GM23338 (cell line): ENCODE measurements around the gene PRPSAP1. TPM values are rescaled to one million over a fixed set of nuclear protein-coding genes. Genes with fewer than 3 reads are reported as not detected.
A peak's percentile ranks its signal among the peaks of the same experiment; 100 is the strongest.

ENCODE experiments used
- ATAC-seq: fragments of 200-7000 bp; cut with Tn5 transposase; 3 replicates; pipeline ENCODE4 v1.9.1; 2020
- DNase-seq: peaks from one replicate; pipeline ENCODE4 v3.0.0-alpha.2; 2015; ENCODE audit warnings: low spot score
- H2AFZ ChIP-seq: fragments of 200-600 bp; sonication (generic); 2 replicates; pipeline ENCODE4 v1.8.0; 2016; ENCODE audit warnings: antibody characterized with exemption, mild to moderate bottlenecking, moderate library complexity
- H3F3A ChIP-seq: fragments of 200-600 bp; sonication (generic); replicated peaks from 2 replicates; pipeline ENCODE4 v1.8.0; 2017; ENCODE audit warnings: antibody characterized with exemption, mixed run types, low read depth
- H3K27ac ChIP-seq: fragments of 200-600 bp; sonication (generic); 2 replicates; pipeline ENCODE4 v1.6.1; 2016; ENCODE audit warnings: low read depth
- H3K27me3 ChIP-seq: fragments of 200-600 bp; sonication (generic); 2 replicates; pipeline ENCODE4 v1.8.0; 2016; ENCODE audit warnings: mild to moderate bottlenecking, mixed run types, moderate library complexity; ENCODE audit not compliant: insufficient read depth
- H3K36me3 ChIP-seq: fragments of 200-600 bp; sonication (generic); 2 replicates; pipeline ENCODE4 v1.8.0; 2016; ENCODE audit warnings: mild to moderate bottlenecking; ENCODE audit not compliant: insufficient read depth
- H3K4me1 ChIP-seq: fragments of 200-600 bp; sonication (generic); 2 replicates; pipeline ENCODE4 v1.8.0; 2016; ENCODE audit warnings: mild to moderate bottlenecking, moderate library complexity; ENCODE audit not compliant: insufficient read depth
- H3K4me2 ChIP-seq: fragments of 200-600 bp; sonication (generic); 2 replicates; pipeline ENCODE4 v1.7.1; 2017; ENCODE audit warnings: mixed run types
- H3K4me3 ChIP-seq: fragments of 200-600 bp; sonication (generic); 2 replicates; pipeline ENCODE4 v1.6.1; 2016; ENCODE audit warnings: mixed run types
- H3K79me2 ChIP-seq: fragments of 200-600 bp; sonication (generic); replicated peaks from 2 replicates; pipeline ENCODE4 v1.8.0; 2017; ENCODE audit warnings: mild to moderate bottlenecking; ENCODE audit not compliant: insufficient read depth
- H3K9me2 ChIP-seq: fragments of 200-600 bp; sonication (generic); 2 replicates; pipeline ENCODE4 v1.8.0; 2017; ENCODE audit not compliant: insufficient read depth
- H4K20me1 ChIP-seq: fragments of 200-600 bp; sonication (generic); replicated peaks from 2 replicates; pipeline ENCODE4 v1.8.0; 2017; ENCODE audit warnings: mild to moderate bottlenecking; ENCODE audit not compliant: insufficient read depth
- H3K27ac Mint-ChIP-seq: 2 replicates; pipeline ENCODE4 v1.8.0; 2020; ENCODE audit warnings: inconsistent platforms, mild to moderate bottlenecking, moderate library complexity, mixed read lengths
- H3K27me3 Mint-ChIP-seq: 3 replicates; pipeline ENCODE4 v1.8.0; 2022; ENCODE audit warnings: low read depth, mild to moderate bottlenecking, moderate library complexity, mixed read lengths, inconsistent platforms; ENCODE audit not compliant: insufficient read depth, poor library complexity
- H3K36me3 Mint-ChIP-seq: 3 replicates; pipeline ENCODE4 v1.8.0; 2021; ENCODE audit warnings: low read depth, mild to moderate bottlenecking, inconsistent platforms, moderate library complexity, mixed read lengths
- H3K4me1 Mint-ChIP-seq: 3 replicates; pipeline ENCODE4 v1.8.0; 2020; ENCODE audit warnings: mild to moderate bottlenecking, inconsistent platforms, mixed read lengths
- H3K4me3 Mint-ChIP-seq: 3 replicates; pipeline ENCODE4 v1.8.0; 2021; ENCODE audit warnings: moderate library complexity, mild to moderate bottlenecking, inconsistent platforms, mixed read lengths
- H3K9me3 Mint-ChIP-seq: 3 replicates; pipeline ENCODE4 v1.8.0; 2020; ENCODE audit warnings: moderate library complexity, mild to moderate bottlenecking, inconsistent platforms, mixed read lengths
- CREB1 ChIP-seq: fragments of 250-450 bp; sonication (Bioruptor Pico); IDR thresholded peaks from 2 replicates; pipeline ENCODE4 v1.5.0; 2020; ENCODE audit warnings: low read depth, mild to moderate bottlenecking, moderate library complexity
- CTCF ChIP-seq, 2 experiments: fragments of 200-600 bp in 1 of 2; sonication (generic) in 1 of 2; conservative IDR thresholded peaks; 2 replicates each; pipeline versions ENCODE4 v1.5.1 to v1.6.1; 2016 to 2017; ENCODE audit warnings: antibody characterized with exemption in 2 of 2, low read depth in 2 of 2, mild to moderate bottlenecking in 2 of 2, moderate library complexity in 1 of 2
- ETS1 ChIP-seq: IDR thresholded peaks from 2 replicates; pipeline ENCODE4 v1.6.1; 2016; ENCODE audit warnings: antibody characterized with exemption
- NANOG ChIP-seq: IDR thresholded peaks from 2 replicates; pipeline ENCODE4 v1.6.1; 2016; ENCODE audit warnings: antibody characterized with exemption, borderline replicate concordance
- POLR2AphosphoS5 ChIP-seq: IDR thresholded peaks from 2 replicates; pipeline ENCODE4 v1.6.1; 2016; ENCODE audit warnings: antibody characterized with exemption, low read depth
- STAT1 ChIP-seq: IDR thresholded peaks from one replicate; pipeline ENCODE4 v1.6.1; 2016; ENCODE audit warnings: antibody characterized with exemption; ENCODE audit not compliant: unreplicated experiment
- ZNF331 ChIP-seq: fragments of 250-450 bp; sonication (Bioruptor Pico); IDR thresholded peaks from 2 replicates; pipeline ENCODE4 v1.5.0; 2020; ENCODE audit warnings: low read depth, mild to moderate bottlenecking, moderate library complexity
- polyA plus RNA-seq: library from polyadenylated mRNA; unstranded; fragments of >200 nt; fragmentation: Nextera tagmentation; extraction: Ambion mirVana; gene quantifications from 2 replicates; pipeline ENCODE4 v1.2.1, GENCODE V29; 2016
- total RNA-seq: library from RNA; depleted of rRNA; stranded (reverse); fragments of >200 nt; shearing (Covaris generic); gene quantifications from 2 replicates; pipeline ENCODE4 v1.2.3, GENCODE V29; 2014

PRPSAP1 gene
- total and polyA plus RNA-seq, 2 experiments from 2014 or later = 39.5 to 58.8 TPM

GRCh38 chr17:76275382-76276068, 78.2 kb downstream of the PRPSAP1 start:
- Histone ChIP-seq H3K4me3 (no peak overlapping the region), H3K4me1 (peaks cover 10% of the 10 kb centered on the region), H2AFZ (no peak overlapping the region), H3K4me2 (no peak overlapping the region), H3K27me3 (no peaks in the 10 kb centered on the region), H3K79me2 (no peaks in the 10 kb centered on the region), H3K9me2 (no peaks in the 10 kb centered on the region), H3K36me3 (no peaks in the 10 kb centered on the region), H4K20me1 (no peaks in the 10 kb centered on the region), H3F3A (peaks cover 3% of the 10 kb centered on the region; the same call in 1 of the 2 replicates), H3K27ac (no peak overlapping the region)
- Mint-ChIP-seq H3K9me3 (no peaks in the 10 kb centered on the region), H3K36me3 (no peaks in the 10 kb centered on the region; the same call in 2 of the 3 replicates), H3K4me3 (no peak overlapping the region), H3K27ac (no peak overlapping the region), H3K27me3 (peaks cover 16% of the 10 kb centered on the region), H3K4me1 (peaks cover 17% of the 10 kb centered on the region; the same call in 2 of the 3 replicates)
- ATAC-seq (no peak), DNase-seq (no peak)
- TF ChIP-seq ETS1 = no peak
- no peak for TF ChIP-seq NANOG

- Histone ChIP-seq H3K27me3 (no peaks in the 10 kb centered on the region), H3K4me2 (no peak overlapping the region), H3K4me3 (no peak overlapping the region), H3K9me2 (no peaks in the 10 kb centered on the region), H3K36me3 (no peaks in the 10 kb centered on the region), H3K27ac (no peak overlapping the region), H3F3A (peaks cover 3% of the 10 kb centered on the region; the same call in 1 of the 2 replicates), H3K79me2 (no peaks in the 10 kb centered on the region), H4K20me1 (no peaks in the 10 kb centered on the region), H3K4me1 (peaks cover 10% of the 10 kb centered on the region), H2AFZ (no peak overlapping the region)
- DNase-seq = no peak
- Mint-ChIP-seq H3K9me3 (no peaks in the 10 kb centered on the region), H3K27me3 (peaks cover 16% of the 10 kb centered on the region), H3K4me3 (no peak overlapping the region), H3K4me1 (peaks cover 25% of the 10 kb centered on the region), H3K36me3 (peaks cover 4% of the 10 kb centered on the region; the same call in 1 of the 3 replicates), H3K27ac (no peak overlapping the region)
- no peak for ATAC-seq
- no peak for TF ChIP-seq CREB1 (CRISPR knock-in tag)
- no peak for TF ChIP-seq POLR2AphosphoS5
- no peak for TF ChIP-seq STAT1
- TF ChIP-seq ZNF331 = no peak
- TF ChIP-seq CTCF (conservative IDR thresholded peaks at IDR 0.05; ENCODE audit: low read depth in 2 of 2) = peak in 1 of 2 experiments; percentile 32; a peak in 1 of 4 replicates
These were observed 79.4 kb downstream of the PRPSAP1 start for GRCh38 chr17:76274112-76274956.
